Activated naive CD4-positive, alpha-beta T cell treated with anti-CD3 and anti-CD28 coated beads for 36 hours (primary cell): ENCODE results near the gene IRAK1BP1. TPM values are rescaled to one million over a fixed set of nuclear protein-coding genes. Genes with fewer than 3 reads are reported as not detected.
"Not testable (repeated sequence)": the region's sequence is repeated elsewhere in the genome, so short reads cannot be mapped to it uniquely, and the experiment has no call there.

Source experiments
- CTCF ChIA-PET: fragments of 350-600 bp; sonication (Branson Sonifier 250); formaldehyde crosslinking; loops from one replicate; lab custom pipeline; 2021; ENCODE audit warnings: antibody characterized with exemption; lab: Charles Lee
- DNase-seq: peaks from one replicate; pipeline ENCODE4 v3.0.0-alpha.2; 2020
- H3K27ac Mint-ChIP-seq: one replicate; pipeline ENCODE4 v1.8.0; 2021; ENCODE audit warnings: mild to moderate bottlenecking, mixed read lengths
- H3K27me3 Mint-ChIP-seq: one replicate; pipeline ENCODE4 v1.8.0; 2021; ENCODE audit warnings: low read depth, mixed read lengths
- H3K36me3 Mint-ChIP-seq: one replicate; pipeline ENCODE4 v1.8.0; 2021; ENCODE audit warnings: low read depth, mixed read lengths
- H3K4me1 Mint-ChIP-seq: one replicate; pipeline ENCODE4 v1.8.0; 2021; ENCODE audit warnings: low read depth, mixed read lengths
- H3K4me3 Mint-ChIP-seq: one replicate; pipeline ENCODE4 v1.8.0; 2021; ENCODE audit warnings: mild to moderate bottlenecking, moderate library complexity, mixed read lengths
- H3K9me3 Mint-ChIP-seq: one replicate; pipeline ENCODE4 v1.8.0; 2021; ENCODE audit warnings: mixed read lengths
- intact Hi-C: fragments of 100-400 bp; cut with micrococcal nuclease; formaldehyde crosslinking; loops from one replicate; pipeline ENCODE4 v1.15.1; 2023
- total RNA-seq, 2 experiments: library from RNA; stranded (reverse); gene quantifications; one replicate each; pipeline ENCODE4 v1.2.3, GENCODE V29; 2021

Gene IRAK1BP1
- total RNA-seq, 2 experiments from 2014 or later = 2.2 to 2.4 TPM

DNA sequence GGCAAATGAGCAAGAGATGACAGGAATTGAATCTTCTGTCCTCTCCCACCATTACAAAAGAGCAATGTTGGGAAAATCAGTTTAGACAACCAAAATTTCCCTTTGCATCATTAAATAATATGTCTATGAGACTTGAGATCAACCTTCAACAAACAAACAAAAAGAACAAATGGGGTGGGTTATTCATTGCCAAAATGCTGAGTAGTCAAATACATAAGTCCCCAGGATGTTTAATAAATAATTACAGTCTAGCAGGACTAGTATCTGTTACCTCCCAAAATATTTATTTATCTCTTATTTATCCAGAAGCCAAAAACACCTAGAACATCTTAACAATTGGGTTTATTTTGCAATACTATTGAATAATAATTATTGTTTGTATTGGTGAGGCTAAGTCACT is 16.2 kb upstream of the IRAK1BP1 start:
- CTCF ChIA-PET = no interaction called here
- peaks cover 1% of the 10 kb centered on the region for H3K36me3 Mint-ChIP-seq
- H3K27ac Mint-ChIP-seq = no peak overlapping the region
- no peaks in the 10 kb centered on the region for H3K9me3 Mint-ChIP-seq
- H3K4me3 Mint-ChIP-seq = no peak overlapping the region
- no peak for DNase-seq
- intact Hi-C loops = no loop called here
- no peaks in the 10 kb centered on the region for H3K27me3 Mint-ChIP-seq
- H3K4me1 Mint-ChIP-seq = no peaks in the 10 kb centered on the region

DNA sequence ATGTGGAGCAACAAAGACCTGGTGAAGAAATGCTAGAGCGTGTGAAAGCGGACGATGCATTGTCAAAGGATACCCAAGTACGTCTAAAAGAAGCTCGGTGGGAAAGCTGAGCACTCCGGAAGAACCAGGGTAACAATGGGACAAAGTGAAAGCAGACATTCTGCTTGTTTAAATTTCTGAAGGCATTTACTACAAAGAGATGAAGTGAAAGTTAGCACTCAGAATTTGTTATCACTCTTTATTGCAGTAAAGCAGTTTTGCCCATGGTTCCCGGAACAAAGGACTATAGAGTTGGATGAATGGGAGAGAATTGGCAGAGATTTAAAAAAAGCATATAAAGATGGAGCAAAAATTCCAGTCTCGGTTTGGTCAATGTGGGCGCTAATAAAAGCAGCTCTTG is 12.8 kb upstream of the IRAK1BP1 start:
- Mint-ChIP-seq H3K27ac (no peak overlapping the region), H3K4me3 (no peak overlapping the region), H3K27me3 (no peaks in the 10 kb centered on the region), H3K4me1 (no peaks in the 10 kb centered on the region), H3K9me3 (peaks cover 2% of the 10 kb centered on the region), H3K36me3 (peaks cover 3% of the 10 kb centered on the region)
- no peak for DNase-seq
- CTCF ChIA-PET = no interaction called here
- intact Hi-C loops = no loop called here

DNA sequence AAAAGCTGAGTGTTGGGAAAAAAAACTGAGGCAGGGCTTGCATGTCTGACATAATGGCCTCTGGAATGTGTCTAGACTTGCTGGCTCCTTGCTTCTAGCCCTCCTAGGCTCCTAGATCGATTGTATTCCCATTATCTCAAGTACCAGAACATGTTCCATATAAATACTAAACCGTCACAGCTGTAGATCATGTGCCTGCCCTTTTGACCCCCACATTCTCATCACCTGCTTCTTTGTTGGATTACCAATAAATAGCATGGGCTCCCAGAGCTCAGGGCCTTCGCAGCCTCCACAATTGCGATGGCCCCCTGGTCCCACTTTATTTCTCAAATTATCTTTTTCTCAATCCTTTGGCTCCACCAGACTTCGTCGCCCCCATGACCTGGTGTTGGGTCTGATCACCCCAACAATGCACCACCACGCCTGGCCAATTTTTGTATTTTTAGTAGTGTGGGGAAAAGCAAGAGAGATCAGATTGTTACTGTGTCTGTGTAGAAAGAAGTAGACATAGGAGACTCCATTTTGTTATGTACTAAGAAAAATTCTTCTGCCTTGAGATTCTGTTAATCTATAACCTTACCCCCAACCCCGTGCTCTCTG is 8.9 kb upstream of the IRAK1BP1 start:
- H3K9me3 Mint-ChIP-seq, H3K27ac Mint-ChIP-seq, DNase-seq, H3K27me3 Mint-ChIP-seq, intact Hi-C loops, H3K36me3 Mint-ChIP-seq, H3K4me1 Mint-ChIP-seq, H3K4me3 Mint-ChIP-seq, CTCF ChIA-PET: not testable (repeated sequence)

DNA sequence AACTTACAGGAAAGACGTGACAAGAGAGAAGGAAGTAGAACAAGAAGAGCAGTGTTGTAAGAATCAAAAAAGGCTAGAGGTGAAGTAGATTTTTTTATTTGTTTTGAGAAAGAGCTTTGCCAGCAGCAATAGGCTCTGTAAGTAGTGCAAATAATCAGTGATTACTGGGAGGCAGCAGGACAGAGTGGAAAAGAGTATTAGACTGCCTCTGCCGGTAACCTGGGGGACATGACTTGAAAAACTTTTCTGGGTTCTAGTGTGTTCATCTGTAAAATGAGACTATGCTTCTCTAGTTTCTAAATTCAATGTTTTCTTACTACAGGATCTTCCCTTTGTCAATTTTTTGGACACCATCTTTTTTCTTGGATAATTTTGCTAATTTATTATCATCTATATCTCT is 5.8 kb upstream of the IRAK1BP1 start:
- intact Hi-C loops = loop anchor here (10.0 kb wide), 1 partner anchor 1003 kb away; no protein-coding TSS in a partner anchor
- Mint-ChIP-seq H3K27ac (no peak overlapping the region), H3K4me1 (peaks cover 3% of the 10 kb centered on the region), H3K9me3 (peaks cover 2% of the 10 kb centered on the region), H3K36me3 (peaks cover 3% of the 10 kb centered on the region), H3K4me3 (no peak overlapping the region), H3K27me3 (no peaks in the 10 kb centered on the region)
- CTCF ChIA-PET = no interaction called here
- no peak for DNase-seq

DNA sequence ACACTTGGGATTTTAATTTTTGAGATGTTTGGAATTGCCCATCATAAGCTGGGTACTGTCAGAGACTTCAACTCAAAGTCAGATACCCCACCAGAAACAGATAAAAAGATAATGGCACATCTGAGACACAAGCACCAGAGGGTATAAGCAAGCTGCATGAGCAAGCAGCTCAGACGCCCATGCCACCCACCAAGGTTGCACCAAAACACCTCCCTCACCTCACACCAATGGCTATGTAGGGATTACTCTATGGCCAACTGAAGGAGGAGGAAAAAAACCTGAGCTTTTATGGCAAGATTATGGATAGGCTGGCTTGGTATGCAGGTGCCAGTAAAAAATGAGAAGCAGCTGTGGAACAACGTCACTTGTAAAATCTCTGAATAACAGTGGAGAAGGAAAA is 3.8 kb upstream of the IRAK1BP1 start:
- CTCF ChIA-PET = no interaction called here
- Mint-ChIP-seq H3K36me3 (peaks cover 4% of the 10 kb centered on the region), H3K9me3 (peaks cover under 1% of the 10 kb centered on the region), H3K27me3 (no peaks in the 10 kb centered on the region), H3K27ac (no peak overlapping the region), H3K4me3 (no peak overlapping the region), H3K4me1 (peaks cover 15% of the 10 kb centered on the region)
- intact Hi-C loops = loop anchor here (10.0 kb wide), 1 partner anchor 1001 kb away; no protein-coding TSS in a partner anchor
- no peak for DNase-seq

- intact Hi-C loops = loop anchor here (10.0 kb wide), 1 partner anchor 1000 kb away; no protein-coding TSS in a partner anchor
- DNase-seq = no peak
- no peak overlapping the region for H3K27ac Mint-ChIP-seq
- H3K27me3 Mint-ChIP-seq = no peaks in the 10 kb centered on the region
- CTCF ChIA-PET = no interaction called here
- H3K4me1 Mint-ChIP-seq = peaks cover 16% of the 10 kb centered on the region
- H3K36me3 Mint-ChIP-seq = peaks cover 4% of the 10 kb centered on the region
- no peak overlapping the region for H3K4me3 Mint-ChIP-seq
- H3K9me3 Mint-ChIP-seq = no peaks in the 10 kb centered on the region
These were observed 2.4 kb upstream of the IRAK1BP1 start for GRCh38 chr6:78864957-78865356.

DNA sequence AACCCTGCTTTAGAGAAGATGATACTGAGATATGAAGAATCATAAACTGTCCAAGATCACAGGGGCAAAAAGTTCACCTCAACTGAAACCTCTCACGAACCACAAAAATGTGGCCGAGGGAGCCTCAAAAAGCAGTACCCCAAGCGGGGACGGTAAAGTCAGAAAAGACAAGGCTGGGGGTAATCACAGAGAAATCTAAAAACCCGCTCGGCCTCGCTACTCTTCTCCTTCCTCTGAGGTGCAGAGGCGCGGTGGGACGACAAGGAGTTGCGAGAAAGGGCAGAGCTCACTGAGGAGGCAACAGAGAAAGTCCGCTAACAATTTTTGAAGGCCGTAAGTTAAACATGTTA is 356 bp upstream of the IRAK1BP1 start:
- Mint-ChIP-seq H3K27ac (peak overlapping the region; percentile 85), H3K9me3 (no peaks in the 10 kb centered on the region), H3K27me3 (no peaks in the 10 kb centered on the region), H3K4me1 (peaks cover 19% of the 10 kb centered on the region), H3K36me3 (peaks cover 11% of the 10 kb centered on the region), H3K4me3 (peak overlapping the region; percentile 98)
- no peak for DNase-seq
- intact Hi-C loops = loop anchor here (1.0 to 10.0 kb wide), 3 partner anchors 211 to 998 kb away; partner anchors contain the start of genes HMGN3 and PHIP
- CTCF ChIA-PET = no interaction called here

DNA sequence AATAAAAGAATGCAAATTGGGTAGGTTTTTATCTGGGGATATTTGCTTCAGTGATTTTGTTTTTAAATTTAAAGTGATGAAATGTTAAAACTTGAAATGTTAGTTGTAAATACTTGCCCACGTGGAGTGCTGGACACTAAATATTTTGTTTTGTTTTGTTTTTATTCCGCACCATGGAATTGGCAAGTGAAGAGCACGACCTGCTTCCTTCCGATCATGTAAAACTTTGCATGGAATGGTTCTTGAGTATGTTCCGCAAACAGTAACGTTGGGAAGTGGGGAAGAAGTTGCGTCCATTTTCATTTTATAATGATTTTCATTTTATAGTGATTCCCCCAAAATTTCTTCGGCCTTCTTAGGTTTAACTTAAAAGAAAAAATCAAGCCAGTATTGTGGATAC is 765 bp downstream of the IRAK1BP1 start:
- DNase-seq = no peak
- H3K27me3 Mint-ChIP-seq = no peaks in the 10 kb centered on the region
- H3K4me3 Mint-ChIP-seq = peak overlapping the region; percentile 98
- no peak overlapping the region for H3K27ac Mint-ChIP-seq
- intact Hi-C loops = loop anchor here (2.0 to 10.0 kb wide), 2 partner anchors 669 to 997 kb away; partner anchors contain the start of gene LCA5
- CTCF ChIA-PET = no interaction called here
- H3K36me3 Mint-ChIP-seq = peaks cover 11% of the 10 kb centered on the region
- peaks cover 19% of the 10 kb centered on the region for H3K4me1 Mint-ChIP-seq
- no peaks in the 10 kb centered on the region for H3K9me3 Mint-ChIP-seq

DNA sequence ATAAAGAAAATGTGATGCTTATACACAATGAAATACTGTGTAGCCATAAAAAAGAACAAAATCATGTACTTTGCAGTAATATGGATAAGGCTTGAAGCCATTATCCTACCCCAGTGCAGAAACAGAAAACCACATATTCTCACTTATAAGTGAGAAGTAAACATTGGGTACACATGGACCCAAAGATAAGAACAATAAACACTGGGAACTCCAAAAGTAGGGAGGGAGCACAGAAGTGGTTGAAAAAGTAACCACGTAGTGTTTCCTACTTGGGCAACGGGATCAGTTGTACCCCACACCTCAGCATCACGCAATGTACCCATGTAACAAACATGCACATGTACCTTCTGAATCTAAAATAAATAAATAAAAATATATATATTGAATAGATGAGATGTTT is 8.2 kb downstream of the IRAK1BP1 start:
- no peak for DNase-seq
- Mint-ChIP-seq H3K4me1 (no peaks in the 10 kb centered on the region), H3K36me3 (peaks cover 23% of the 10 kb centered on the region), H3K9me3 (no peaks in the 10 kb centered on the region), H3K27ac (no peak overlapping the region), H3K4me3 (no peak overlapping the region), H3K27me3 (no peaks in the 10 kb centered on the region)
- intact Hi-C loops = no loop called here
- CTCF ChIA-PET = no interaction called here

DNA sequence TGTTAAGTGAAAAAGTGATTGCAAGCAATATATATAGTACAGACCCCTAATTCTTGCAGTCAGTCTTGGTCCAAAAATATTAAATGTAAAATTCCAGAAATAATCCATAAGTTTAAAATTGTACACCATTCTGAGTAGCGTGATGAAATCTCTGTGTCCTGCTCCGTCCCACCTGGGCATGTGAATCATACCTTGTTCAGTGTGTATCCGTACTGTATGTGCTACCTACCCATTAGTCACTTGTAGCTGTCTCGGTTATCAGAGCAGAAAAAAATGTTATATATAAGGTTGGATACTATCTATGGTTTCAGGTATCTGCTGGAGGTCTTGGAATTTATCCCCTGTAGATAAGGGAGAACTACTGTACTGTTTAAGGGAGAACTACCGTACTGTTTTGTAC is 16.3 kb downstream of the IRAK1BP1 start:
- Mint-ChIP-seq H3K4me3 (no peak overlapping the region), H3K36me3 (peaks cover 14% of the 10 kb centered on the region), H3K4me1 (no peaks in the 10 kb centered on the region), H3K27me3 (no peaks in the 10 kb centered on the region), H3K9me3 (no peaks in the 10 kb centered on the region), H3K27ac (no peak overlapping the region)
- intact Hi-C loops = no loop called here
- DNase-seq = no peak
- CTCF ChIA-PET = interaction anchor here (0.7 kb wide), 1 partner anchor 240 kb away, joined by 3 read pairs; no protein-coding TSS in a partner anchor

- H3K4me3 Mint-ChIP-seq, H3K27ac Mint-ChIP-seq, H3K4me1 Mint-ChIP-seq, H3K9me3 Mint-ChIP-seq, intact Hi-C loops, H3K27me3 Mint-ChIP-seq, DNase-seq, CTCF ChIA-PET: not testable (repeated sequence)
- H3K36me3 Mint-ChIP-seq = peaks cover 18% of the 10 kb centered on the region
These were observed 22.6 kb downstream of the IRAK1BP1 start for GRCh38 chr6:78889901-78890300.

DNA sequence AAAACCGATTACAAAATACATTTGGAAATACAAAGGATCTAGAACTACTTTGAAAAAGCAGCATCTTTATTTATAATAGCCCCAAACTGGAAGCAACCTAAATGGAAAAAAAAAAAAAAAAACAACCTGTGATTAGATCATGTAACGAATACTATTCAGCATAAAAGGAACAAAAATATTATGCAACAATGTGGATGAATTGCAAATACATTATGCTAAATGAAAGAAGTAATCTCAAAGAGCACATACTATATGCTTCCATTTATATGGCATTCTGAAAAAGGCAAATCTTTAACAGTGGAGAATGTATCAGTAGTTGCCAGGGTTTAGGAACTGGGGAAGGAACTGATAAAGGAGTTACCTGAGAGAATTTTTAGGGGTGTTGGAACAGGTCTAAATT is 28.9 kb downstream of the IRAK1BP1 start:
- H3K27me3 Mint-ChIP-seq = no peaks in the 10 kb centered on the region
- H3K4me1 Mint-ChIP-seq = no peaks in the 10 kb centered on the region
- no peak overlapping the region for H3K4me3 Mint-ChIP-seq
- CTCF ChIA-PET = no interaction called here
- no peak overlapping the region for H3K27ac Mint-ChIP-seq
- no peak for DNase-seq
- intact Hi-C loops = loop anchor here (2.0 kb wide), 1 partner anchor 15 kb away; no protein-coding TSS in a partner anchor
- no peaks in the 10 kb centered on the region for H3K9me3 Mint-ChIP-seq
- H3K36me3 Mint-ChIP-seq = no peaks in the 10 kb centered on the region

DNA sequence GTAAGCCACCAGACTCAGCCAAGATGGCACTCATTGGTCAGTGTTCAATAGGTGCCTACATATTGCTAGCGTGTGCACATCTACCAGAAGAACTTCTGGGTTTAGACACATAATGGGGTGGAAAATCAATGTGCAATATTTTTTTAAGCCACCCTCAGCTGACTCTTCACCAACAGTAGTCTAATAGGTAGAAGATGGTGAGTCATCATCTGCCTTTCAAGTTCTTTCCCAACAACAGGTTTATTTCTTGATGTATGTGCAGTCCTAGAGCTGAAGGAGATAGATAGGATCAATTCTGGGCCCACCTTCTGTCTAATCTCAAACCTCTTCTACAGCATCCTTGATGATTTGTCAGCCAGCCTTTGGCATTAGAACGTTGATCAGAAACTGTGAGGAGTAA is 41.3 kb downstream of the IRAK1BP1 start:
- no peaks in the 10 kb centered on the region for H3K9me3 Mint-ChIP-seq
- no peak overlapping the region for H3K27ac Mint-ChIP-seq
- H3K27me3 Mint-ChIP-seq = peaks cover 31% of the 10 kb centered on the region
- H3K4me1 Mint-ChIP-seq = peaks cover 13% of the 10 kb centered on the region
- CTCF ChIA-PET = no interaction called here
- DNase-seq = no peak
- H3K4me3 Mint-ChIP-seq = no peak overlapping the region
- intact Hi-C loops = no loop called here
- peaks cover 7% of the 10 kb centered on the region for H3K36me3 Mint-ChIP-seq
